RPMI7951 (cell line): ENCODE measurements around the gene TEX13C. TPM values are rescaled to one million over a fixed set of nuclear protein-coding genes. Genes with fewer than 3 reads are reported as not detected.
"Not testable (repeated sequence)": the region's sequence is repeated elsewhere in the genome, so short reads cannot be mapped to it uniquely, and the experiment has no call there.

Experiments used
- DNase-seq: peaks from one replicate; pipeline ENCODE4 v3.0.0-alpha.2; 2012; ENCODE audit warnings: low read depth
- total RNA-seq: library from RNA; depleted of rRNA; stranded (reverse); fragments of >200 nt; shearing (Covaris generic); gene quantifications from 2 replicates; pipeline ENCODE4 v1.2.3, GENCODE V29; 2014; rRNA removed

TEX13C gene
- under 0.01 TPM in 1 of 2 replicates, not detected in the other for total RNA-seq

DNA sequence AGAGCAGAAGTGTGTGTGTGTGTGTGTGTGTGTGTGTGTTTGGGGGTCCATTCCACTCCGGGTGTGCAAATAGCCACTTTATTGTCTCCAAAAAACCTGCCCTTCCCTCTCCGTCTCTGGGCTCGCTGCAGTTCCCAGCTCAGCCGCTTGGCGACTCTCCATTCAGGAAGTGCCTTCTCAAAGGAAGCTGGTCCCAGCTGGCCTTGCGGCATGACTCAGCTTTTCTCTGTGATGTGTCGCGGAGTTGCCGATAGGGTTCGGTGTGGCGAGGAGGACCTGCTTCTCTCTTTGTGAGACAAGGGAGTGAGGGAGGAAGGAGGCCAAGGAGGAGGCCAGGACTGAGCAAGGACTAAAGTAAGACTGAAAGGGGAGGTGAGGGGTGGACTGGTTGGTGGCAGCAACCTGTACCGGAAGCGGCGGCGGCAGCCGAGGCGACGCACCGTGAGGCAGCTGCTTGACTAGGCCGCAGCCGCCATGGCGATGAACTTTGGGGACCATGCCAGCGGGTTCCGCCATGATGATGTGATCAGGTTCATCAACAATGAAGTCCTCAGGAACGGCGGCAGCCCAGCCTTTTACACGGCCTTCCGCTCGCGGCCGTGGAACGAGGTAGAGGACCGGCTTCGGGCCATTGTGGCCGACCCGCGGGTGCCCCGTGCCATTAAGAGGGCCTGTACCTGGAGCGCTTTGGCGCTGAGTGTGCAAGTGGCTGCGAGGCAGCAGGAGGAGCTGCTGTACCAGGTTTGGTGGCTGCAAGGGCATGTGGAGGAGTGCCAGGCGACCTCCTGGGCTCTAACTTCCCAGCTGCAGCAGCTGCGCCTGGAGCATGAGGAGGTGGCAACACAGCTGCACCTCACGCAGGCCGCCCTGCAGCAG lies at the start of gene TEX13C:
TEX13C (plus strand) TSS at position 226 of the 876 bp plus-strand sequence; CDS start at position 475, 249 bp downstream.
- DNase-seq, result no peak

DNA sequence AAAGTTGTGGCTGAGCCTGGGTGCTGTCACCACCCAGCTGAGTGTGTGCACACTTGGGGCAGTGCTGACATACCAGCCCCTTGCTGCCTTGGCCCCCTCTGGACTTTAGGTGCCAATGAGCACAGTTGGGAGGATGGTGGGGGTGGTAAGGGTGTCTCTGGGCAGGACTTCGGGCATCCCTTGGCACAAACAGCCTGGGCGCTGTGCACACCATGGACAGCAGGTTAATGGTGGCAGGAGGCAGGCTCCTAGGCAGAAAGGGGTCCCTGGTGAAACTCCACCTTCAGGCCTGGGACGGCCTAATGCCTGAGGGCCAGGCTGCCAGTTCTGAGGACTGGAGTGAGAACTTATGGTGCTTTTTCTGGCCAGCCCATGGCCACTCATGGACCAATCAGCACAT lies 32.4 kb upstream of the TEX13C start:
- no peak for DNase-seq

DNA sequence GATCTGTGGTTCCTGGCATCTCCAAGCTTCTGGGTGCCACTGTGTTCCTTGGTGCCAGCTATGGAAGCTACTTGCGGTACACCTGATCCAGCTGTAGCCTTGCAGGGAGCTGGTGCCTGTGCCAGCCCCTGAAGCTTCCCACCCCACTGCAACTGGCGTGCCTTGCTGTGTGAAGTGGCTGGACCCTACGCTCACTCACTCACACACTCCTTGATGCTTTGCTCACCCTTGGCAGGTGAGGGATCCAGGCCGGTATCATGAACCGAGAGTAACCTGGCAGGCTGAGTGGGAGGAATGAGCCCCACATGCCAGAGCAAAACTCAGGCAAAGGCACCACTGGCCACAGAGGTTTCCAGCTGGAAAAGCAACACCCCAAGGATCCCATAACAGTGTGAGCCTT lies 31.3 kb upstream of the TEX13C start:
- DNase-seq, result no peak

DNA sequence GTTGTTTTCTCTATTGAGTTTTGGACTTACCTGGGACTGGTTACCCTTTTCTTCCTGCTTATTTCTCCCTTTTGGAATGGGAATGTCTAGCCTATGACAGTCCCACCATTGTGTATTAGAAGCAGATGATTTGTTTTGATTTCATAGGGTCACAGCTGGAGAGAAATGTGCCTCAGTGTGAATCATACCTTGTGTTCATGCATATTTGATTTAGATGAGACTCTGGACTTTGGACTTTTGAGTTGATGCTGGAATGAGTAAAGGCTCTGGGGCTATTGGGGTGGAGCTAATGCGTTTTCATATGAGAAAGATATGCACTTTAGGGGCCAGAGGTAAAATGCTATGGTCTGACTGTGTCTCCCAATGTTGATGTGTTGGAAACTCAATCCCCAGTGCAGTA lies 30.5 kb upstream of the TEX13C start:
- no peak for DNase-seq

DNA sequence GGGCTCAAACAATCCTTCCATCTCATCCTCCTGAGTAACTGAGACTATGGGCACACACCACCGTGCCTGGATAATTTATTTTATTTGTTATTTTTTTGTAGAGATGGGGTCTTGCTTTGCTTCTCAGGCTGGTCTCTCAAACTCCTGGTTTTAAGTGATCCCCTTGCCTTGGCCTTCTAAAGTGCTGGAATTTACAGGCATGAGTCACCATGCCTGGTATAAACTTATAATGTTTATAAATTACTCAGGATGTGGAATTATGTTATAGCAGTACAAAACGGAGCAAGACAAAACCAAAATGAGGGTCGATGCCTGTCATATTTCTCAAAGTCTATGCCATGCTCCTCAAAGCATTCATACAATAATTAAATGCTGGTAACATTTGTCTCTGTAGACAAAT lies 29.8 kb upstream of the TEX13C start:
- no peak for DNase-seq

DNA sequence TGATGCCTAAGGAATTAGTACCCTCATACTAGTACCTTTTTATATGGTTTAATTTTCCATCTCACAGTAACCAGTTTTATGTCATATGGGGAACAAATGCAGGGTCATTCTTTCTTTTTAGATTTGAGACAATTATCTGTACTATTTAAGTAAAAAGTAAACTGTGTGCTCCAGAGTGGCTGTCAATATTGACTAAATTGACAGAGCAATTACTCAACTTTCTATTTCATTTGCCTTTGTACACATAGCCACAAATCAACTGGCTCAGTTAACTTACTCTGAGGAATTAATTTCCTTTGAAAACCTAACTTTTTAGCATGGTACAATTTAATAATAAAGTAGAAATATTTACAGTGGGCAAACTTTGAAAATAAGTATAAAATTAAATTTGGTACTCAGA lies 28.5 kb upstream of the TEX13C start:
- DNase-seq, result no peak

DNA sequence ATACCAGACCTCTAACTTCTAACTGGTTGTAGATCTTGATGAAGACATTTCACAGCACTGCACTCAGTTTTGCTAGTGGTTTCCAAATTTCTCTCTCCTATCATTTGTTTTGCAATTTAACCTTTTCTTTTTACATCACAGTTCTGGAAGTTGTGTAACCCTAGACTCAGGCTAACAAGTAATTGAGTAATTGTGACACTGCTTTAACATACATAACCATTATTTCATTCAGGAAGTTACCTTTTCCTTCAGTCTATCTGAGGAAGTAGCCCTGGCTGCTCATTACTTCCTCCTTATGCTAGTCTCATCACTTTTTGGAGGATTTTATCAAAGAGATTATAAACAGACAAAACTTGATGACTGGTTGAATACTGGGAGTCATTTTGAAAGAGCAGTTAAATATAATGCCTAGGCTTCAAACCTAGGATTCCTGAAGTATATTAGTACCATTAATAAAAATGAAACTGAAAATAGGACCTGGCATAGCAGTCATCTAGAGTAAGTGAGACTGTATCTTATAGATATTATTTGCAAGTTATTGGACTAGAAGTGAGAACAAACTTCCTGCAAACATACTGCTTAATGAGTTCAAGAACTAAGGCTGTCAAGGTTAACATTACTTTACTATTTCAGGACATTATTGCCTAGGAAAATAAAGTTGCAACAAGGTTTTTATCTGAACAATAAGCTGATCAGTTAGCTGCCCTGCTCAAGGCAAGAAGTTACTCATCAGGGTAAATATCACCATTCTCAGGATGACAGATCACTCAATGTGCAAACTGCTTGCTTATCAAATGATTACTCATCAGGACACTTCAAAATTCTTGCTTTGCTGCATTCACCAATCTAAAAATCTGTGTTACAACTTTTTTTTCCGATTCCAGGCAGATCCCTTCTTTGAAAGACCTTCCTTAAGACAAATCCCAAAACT lies 25.6 kb upstream of the TEX13C start:
- DNase-seq, result no peak

DNA sequence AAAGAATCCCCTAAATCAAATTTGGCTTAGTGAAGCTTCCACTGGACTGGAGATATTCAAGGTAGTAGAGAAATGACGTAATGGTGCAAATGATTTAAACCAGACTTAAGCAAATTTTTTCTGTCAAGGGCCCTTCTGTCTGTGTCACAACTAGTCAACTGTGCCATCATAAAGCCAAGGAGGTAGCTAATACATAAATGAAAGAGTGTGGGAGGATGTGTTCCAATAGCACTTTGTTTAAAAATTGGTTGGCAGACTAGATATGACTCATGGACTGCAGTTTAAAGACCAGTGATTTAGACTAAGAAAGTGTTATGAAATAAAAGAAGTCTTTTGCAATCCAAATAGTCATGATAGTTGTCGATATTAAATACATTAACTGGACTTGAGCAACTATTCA lies 24.3 kb upstream of the TEX13C start:
- DNase-seq, result no peak

DNA sequence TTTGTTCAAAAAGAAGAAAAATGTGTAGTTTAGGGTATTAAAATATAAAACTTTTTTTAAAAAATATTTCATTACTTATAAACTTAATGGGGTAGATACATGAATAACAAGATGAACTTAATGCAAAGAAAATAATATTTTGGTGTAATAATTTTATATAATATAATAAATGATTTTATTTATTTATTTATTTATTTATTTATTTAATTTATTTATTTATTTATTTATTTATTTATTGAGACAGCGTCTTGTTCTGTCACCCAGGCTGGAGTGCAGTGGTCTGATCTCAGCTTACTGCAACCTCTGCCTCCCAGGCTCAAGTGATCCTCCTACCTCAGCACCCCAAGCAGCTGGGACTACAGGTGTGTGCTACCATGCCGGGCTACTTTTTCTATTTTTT lies 20.8 kb upstream of the TEX13C start:
- DNase-seq, result no peak

DNA sequence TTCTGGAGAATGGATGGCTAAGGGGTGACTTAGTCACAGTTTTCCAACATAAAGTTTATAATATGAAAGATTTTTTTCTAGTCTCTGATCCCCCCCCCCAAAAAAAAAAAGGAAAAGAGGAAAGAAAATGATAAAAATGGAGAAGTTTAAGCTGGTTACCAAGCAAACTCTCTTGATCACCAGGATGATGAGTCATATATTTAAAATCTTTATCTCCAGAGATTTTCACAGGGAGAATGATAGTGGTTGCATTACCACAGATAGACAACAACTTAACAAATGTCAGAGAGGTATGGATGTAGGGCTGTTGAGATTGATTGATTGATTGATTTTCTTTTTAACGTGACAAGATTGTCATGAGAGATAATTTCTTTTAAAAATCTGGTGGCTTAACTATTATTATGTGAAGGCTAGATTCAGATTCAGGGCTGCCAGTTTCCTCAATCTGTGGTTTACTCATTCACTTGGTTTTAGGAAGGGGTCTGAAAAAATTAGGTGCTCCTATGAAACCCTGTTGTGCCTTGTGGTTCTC lies 13.3 kb upstream of the TEX13C start:
- DNase-seq, result no peak

DNA sequence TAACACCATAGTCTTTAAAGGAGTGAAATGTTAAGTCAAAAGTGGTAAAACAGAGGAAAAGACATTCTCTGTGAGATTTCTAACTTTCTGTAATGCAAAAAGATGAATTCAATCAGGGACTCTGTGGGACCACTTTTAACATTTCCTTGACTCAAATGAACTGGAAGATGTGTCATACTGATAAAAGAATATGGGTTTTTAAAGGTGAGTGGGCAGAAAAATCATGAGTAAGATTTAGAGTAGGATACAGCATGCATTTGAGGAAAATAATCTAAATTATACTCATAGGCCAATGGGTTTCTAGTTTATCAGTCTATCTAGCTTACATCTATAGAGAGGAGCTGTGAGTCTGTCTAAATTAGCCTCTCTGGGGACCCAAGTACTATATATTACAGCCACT lies 11.0 kb upstream of the TEX13C start:
- DNase-seq, result no peak

DNA sequence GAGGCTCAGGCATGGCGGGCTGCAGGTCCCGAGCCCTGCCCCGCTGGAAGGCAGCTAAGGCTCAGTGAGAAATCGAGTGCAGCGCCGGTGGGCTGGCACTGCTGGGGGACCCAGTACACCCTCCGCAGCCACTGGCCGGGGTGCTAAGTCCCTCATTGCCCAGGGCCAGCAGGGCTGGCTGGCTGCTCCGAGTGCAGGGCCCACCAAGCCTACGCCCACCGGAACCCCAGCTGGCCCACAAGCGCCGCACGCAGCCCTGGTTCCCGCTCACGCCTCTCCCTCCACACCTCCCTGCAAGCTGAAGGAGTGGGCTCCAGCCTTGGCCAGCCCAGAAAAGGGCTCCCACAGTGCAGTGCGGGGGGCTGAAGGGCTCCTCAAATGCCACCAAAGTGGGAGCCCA lies 505 bp upstream of the TEX13C start:
- not testable (repeated sequence) for DNase-seq

DNA sequence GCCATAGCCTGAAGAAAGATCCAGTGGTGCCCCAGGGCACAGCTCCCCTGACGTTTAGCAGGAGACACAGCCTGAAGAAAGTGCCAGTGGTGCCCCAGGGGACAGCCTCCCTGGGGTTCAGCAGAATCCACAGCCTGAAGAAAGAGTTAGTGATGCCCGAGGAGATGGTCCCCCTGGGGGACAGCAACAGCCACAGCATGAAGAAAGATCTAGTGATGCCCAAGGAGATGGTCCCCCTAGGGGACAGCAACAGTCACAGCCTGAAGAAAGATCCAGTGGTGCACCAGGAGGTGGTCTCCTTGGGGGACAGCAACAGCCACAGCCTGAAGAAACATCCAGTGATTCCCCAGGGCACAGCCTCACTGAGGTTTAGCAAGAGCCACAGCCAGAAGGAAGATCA lies 2.8 kb downstream of the TEX13C start:
- no peak for DNase-seq

DNA sequence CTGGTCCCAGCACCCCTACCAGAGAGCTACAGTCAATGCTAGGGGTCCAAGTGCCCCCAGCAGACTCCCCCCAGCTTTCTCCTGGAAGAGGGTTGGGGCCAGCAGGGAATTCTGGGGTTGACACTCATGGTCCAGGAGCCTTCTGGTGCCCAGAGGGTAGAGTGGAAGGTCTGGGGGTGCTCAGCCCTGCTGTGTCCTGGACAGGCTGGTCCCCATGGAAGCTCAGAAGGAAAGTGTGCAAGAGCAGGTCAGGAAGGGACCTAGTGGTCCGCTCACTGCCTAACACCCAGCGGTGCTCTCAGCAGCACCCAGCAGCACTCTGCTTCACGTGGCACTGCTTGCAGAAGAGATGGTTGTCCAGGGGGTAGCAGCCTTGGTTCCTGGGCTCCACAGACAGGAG lies 6.9 kb downstream of the TEX13C start:
- DNase-seq, result no peak

DNA sequence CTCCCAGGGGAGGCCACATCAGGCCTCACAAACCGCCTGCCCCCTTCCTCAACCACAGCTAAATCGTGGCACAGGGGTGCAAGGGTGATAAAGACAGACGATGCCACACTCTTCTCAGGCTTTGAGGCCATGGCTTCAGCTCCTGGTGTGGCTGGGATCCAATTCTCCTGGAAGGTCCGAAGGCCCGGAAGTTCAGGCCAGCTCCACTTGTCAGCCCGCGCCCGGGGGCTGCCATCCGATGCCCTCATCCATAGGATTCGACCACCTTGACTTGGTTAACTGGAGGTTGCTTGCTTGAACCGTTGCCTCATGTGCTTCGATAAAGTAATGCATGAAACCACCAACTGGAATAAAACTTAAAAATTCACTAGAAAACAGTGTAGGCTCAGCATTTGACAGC lies 8.2 kb downstream of the TEX13C start:
- no peak for DNase-seq

DNA sequence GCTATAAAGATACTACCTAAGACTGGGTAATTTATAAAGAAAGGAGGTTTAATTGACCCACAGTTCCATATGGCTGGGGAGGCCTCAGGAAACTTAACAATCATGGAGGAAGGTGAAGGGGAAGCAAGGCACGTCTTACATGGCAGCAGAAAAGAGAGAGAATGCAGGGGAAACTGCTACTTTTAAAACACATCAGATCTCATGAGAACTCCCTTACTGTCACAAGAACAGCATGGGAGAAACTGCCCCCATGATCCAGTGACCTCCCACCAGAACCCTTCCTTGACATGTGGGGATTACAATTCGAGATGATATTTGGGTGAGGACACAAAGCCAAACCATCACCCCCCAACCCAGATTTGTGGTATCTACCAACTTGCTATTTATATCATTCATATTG lies 13.9 kb downstream of the TEX13C start:
- no peak for DNase-seq

DNA sequence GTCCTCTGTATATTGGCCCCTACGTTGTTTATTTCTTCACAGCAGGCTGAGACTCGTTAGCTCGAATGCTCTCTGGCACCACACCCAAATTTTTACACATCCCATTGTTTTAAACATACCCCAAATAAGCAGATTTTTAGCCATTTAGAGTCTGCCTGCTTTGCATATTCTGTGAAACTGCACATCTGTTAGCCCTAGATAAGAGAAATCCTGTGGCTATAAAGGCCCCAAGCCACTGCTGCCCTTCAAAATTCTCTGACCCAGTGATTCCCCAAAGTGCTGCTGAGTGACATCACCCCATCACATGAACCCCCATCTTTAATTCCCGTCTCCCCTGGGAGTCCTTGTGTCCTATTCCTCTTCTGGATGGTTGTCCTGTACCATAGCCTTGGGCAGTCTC lies 20.8 kb downstream of the TEX13C start:
- DNase-seq, result no peak

DNA sequence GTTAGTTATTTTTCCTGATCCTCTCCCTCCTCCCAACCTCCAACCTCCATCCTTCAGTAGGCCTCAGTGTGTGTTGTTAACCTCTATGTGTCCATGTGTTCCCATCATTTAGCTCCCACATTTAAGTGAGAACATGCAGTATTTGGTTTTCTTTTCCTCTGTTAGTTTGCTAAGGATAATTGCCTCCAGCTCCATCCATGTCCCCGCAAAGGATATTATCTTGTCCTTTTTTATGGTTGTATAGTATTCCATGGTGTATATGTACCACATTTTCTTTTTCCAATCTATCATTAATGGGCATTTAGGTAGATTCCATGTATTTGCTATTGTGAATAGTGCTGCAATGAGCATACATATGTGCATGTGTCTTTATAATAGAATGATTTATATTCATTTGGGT lies 54.5 kb downstream of the TEX13C start:
- DNase-seq, result no peak
